Suprapubic skin (tissue), 4 donors: ENCODE data around the gene CMYA5. TPM values are rescaled to one million over a fixed set of nuclear protein-coding genes. Genes with fewer than 3 reads are reported as not detected.

Source experiments
- DNase-seq, 2 donors: peaks; one replicate each; pipeline ENCODE4 v3.0.0-alpha.2; 2019; ENCODE audit warnings: low spot score in 2 of 2
- H3K27ac ChIP-seq: fragments of 200-600 bp; sonication (generic); one replicate; pipeline ENCODE4 v1.5.1; 2019
- H3K27me3 ChIP-seq: fragments of 200-600 bp; sonication (generic); one replicate; pipeline ENCODE4 v1.5.1; 2019
- H3K36me3 ChIP-seq: fragments of 200-600 bp; sonication (generic); one replicate; pipeline ENCODE4 v1.5.1; 2019
- H3K4me1 ChIP-seq: fragments of 200-600 bp; sonication (generic); one replicate; pipeline ENCODE4 v1.5.1; 2019
- H3K4me3 ChIP-seq: fragments of 200-600 bp; sonication (generic); one replicate; pipeline ENCODE4 v1.5.1; 2019; ENCODE audit warnings: mild to moderate bottlenecking
- H3K9me3 ChIP-seq: fragments of 200-600 bp; sonication (generic); one replicate; pipeline ENCODE4 v1.5.1; 2019
- CTCF ChIP-seq, 2 donors: fragments of 200-600 bp in 1 of 2; fragments of 450-650 bp in 1 of 2; sonication (generic) in 1 of 2; IDR thresholded peaks; one replicate each; pipeline ENCODE4 v1.5.1; 2016 to 2019; ENCODE audit warnings: antibody characterized with exemption in 2 of 2, mild to moderate bottlenecking in 1 of 2, moderate library complexity in 1 of 2
- EP300 ChIP-seq: sonication (generic); formaldehyde crosslinking; IDR thresholded peaks from one replicate; pipeline ENCODE4 v1.6.1; 2017; ENCODE audit warnings: antibody characterized with exemption
- POLR2A ChIP-seq, 2 donors: fragments of 450-650 bp; IDR thresholded peaks; one replicate each; pipeline ENCODE4 v1.6.1; 2017; ENCODE audit warnings: antibody characterized with exemption in 2 of 2, mild to moderate bottlenecking in 2 of 2, moderate library complexity in 2 of 2
- POLR2AphosphoS5 ChIP-seq, 3 donors: sonication (generic); formaldehyde crosslinking; IDR thresholded peaks; one replicate each; pipeline ENCODE4 v1.6.1; 2017; ENCODE audit warnings: antibody characterized with exemption in 3 of 3
- WGBS: methylation state at CpG from one replicate; pipeline ENCODE4 v1.1.5; 2018; 5-methylcytosine and 5-hydroxymethylcytosine counted together
- total RNA-seq, 4 donors: library from RNA; depleted of rRNA; stranded (reverse); fragments of >200 nt; gene quantifications; one replicate each; pipeline ENCODE4 v1.1.0, GENCODE V29; 2016

The CMYA5 gene
- total RNA-seq, 4 donors from 2014 or later, result 8.1 to 24.9 (median 10.4) TPM

- Histone ChIP-seq H3K27ac (no peak overlapping the region), H3K27me3 (no peaks in the 10 kb centered on the region), H3K36me3 (no peaks in the 10 kb centered on the region), H3K4me1 (peaks cover 15% of the 10 kb centered on the region), H3K4me3 (no peak overlapping the region), H3K9me3 (no peaks in the 10 kb centered on the region)
- WGBS, result 71% methylated on average over 1 of the region's 1 CpG
- DNase-seq, result no peak
- TF ChIP-seq EP300 (no peak), CTCF (IDR thresholded peaks at IDR 0.05) (no peak), POLR2AphosphoS5 (IDR thresholded peaks at IDR 0.05) (no peak), POLR2A (IDR thresholded peaks at IDR 0.05) (no peak)
Observed at GRCh38 chr5:79694652-79695051, 5.0 kb downstream of the CMYA5 start.

- TF ChIP-seq POLR2AphosphoS5 (IDR thresholded peaks at IDR 0.05) (no peak), EP300 (no peak), CTCF (IDR thresholded peaks at IDR 0.05) (no peak), POLR2A (IDR thresholded peaks at IDR 0.05) (no peak)
- DNase-seq, result no peak
- WGBS, result 100% methylated on average over 1 of the region's 1 CpG
- H3K9me3 ChIP-seq, result no peaks in the 10 kb centered on the region
- no peak overlapping the region for H3K4me3 ChIP-seq
- no peaks in the 10 kb centered on the region for H3K27me3 ChIP-seq
- no peaks in the 10 kb centered on the region for H3K36me3 ChIP-seq
- H3K27ac ChIP-seq, result no peak overlapping the region
- H3K4me1 ChIP-seq, result peaks cover 7% of the 10 kb centered on the region
Observed at GRCh38 chr5:79695526-79695925, 5.9 kb downstream of the CMYA5 start.

GRCh38 chr5:79697222-79698170 is 7.9 kb downstream of the CMYA5 start:
- H3K27me3 ChIP-seq, result no peaks in the 10 kb centered on the region
- no peak for DNase-seq
- no peaks in the 10 kb centered on the region for H3K36me3 ChIP-seq
- H3K27ac ChIP-seq, result no peak overlapping the region
- 81% methylated on average over 4 of the region's 4 CpGs for WGBS
- no peaks in the 10 kb centered on the region for H3K9me3 ChIP-seq
- no peak overlapping the region for H3K4me3 ChIP-seq
- TF ChIP-seq POLR2A (IDR thresholded peaks at IDR 0.05), result no peak
- no peak for TF ChIP-seq EP300
- TF ChIP-seq CTCF (IDR thresholded peaks at IDR 0.05), result no peak
- TF ChIP-seq POLR2AphosphoS5 (IDR thresholded peaks at IDR 0.05), result no peak
- H3K4me1 ChIP-seq, result no peaks in the 10 kb centered on the region

GRCh38 chr5:79699763-79700400 is 10.2 kb downstream of the CMYA5 start:
- WGBS, result 89% methylated on average over 4 of the region's 4 CpGs
- Histone ChIP-seq H3K27me3 (no peaks in the 10 kb centered on the region), H3K4me3 (no peak overlapping the region)

More at GRCh38 chr5:79699763-79700400, 10.2 kb downstream of the CMYA5 start:
- H3K9me3 ChIP-seq, result no peaks in the 10 kb centered on the region
- TF ChIP-seq POLR2AphosphoS5 (IDR thresholded peaks at IDR 0.05), result no peak
- no peak for TF ChIP-seq POLR2A (IDR thresholded peaks at IDR 0.05)
- no peak for TF ChIP-seq EP300
- no peak for TF ChIP-seq CTCF (IDR thresholded peaks at IDR 0.05)
- H3K36me3 ChIP-seq, result no peaks in the 10 kb centered on the region
- DNase-seq, result no peak
- H3K4me1 ChIP-seq, result no peaks in the 10 kb centered on the region
- no peak overlapping the region for H3K27ac ChIP-seq
